Measurements from ENCODE around the gene CRABP2. TPM values are rescaled to one million over a fixed set of nuclear protein-coding genes. Genes with fewer than 3 reads are reported as not detected.

CRABP2 gene
- total and polyA plus RNA-seq, 2 of the 13 experiments (the other 11 are each of a cell fraction or from before 2014, with no cell fraction given), result 0.40 to 0.60 TPM

GRCh38 chr1:156746728-156747631, 41.6 kb upstream of the CRABP2 start (continued):
- TF ChIP-seq ASH2L (IDR thresholded peaks at IDR 0.05; ENCODE audit: insufficient read length, low read depth, low read length) (peak; percentile 62), ZNF12 (CRISPR knock-in tag; IDR thresholded peaks at IDR 0.05) (no peak)

GRCh38 chr1:156746406-156746727, 41.0 kb upstream of the CRABP2 start:
- Histone ChIP-seq H3K4me1 (ENCODE audit: insufficient read depth, low read length) (peaks cover 49% of the 10 kb centered on the region), H3K9ac (ENCODE audit: insufficient read depth, low read depth, low read length) (peak overlapping the region; percentile 100), H3K4me2 (ENCODE audit: low read depth, low read length) (peak overlapping the region; percentile 100), H2AFZ (ENCODE audit: low read length) (no peak overlapping the region), H3K79me2 (ENCODE audit: insufficient read depth, low read length) (peaks cover 66% of the 10 kb centered on the region), H3K36me3 (replicated peaks in 1 of 2; ENCODE audit: control insufficient read depth in 1 of 2, insufficient read depth in 2 of 2, low read length in 2 of 2) (peaks cover 10 to 37% of the 10 kb centered on the region in 2 experiments; a peak in 4 of 5 replicates), H3K9me3 (ENCODE audit: low read length) (no peaks in the 10 kb centered on the region), H3K4me3 (replicated peaks in 1 of 3; ENCODE audit: insufficient read depth in 1 of 3, low read depth in 2 of 3, low read length in 3 of 3) (peak overlapping the region; percentile 59 to 90 (median 77); a peak in 5 of 6 replicates), H3K27ac (ENCODE audit: extremely low read length, insufficient read depth, low read length) (peak overlapping the region; percentile 100), H3K27me3 (ENCODE audit: control insufficient read depth in 1 of 2, insufficient read depth in 2 of 2, low read length in 2 of 2) (no peaks in the 10 kb centered on the region; a peak in 1 of 5 replicates), H4K20me1 (ENCODE audit: insufficient read depth, low read length) (peaks cover 13% of the 10 kb centered on the region)
- ChIA-PET POLR2A (interaction anchor here (0.9 to 3.3 kb wide), 4 partner anchors 18 to 289 kb away, joined by 3 to 27 read pairs (median 5); partner anchors contain the start of genes ISG20L2, METTL25B and PRCC), CTCF (ENCODE audit: low intra/inter-chr PET ratio, low total read pairs) (no interaction called here)
- in situ Hi-C loops (cut with HindIII; ENCODE audit: extremely low pct_ligation_motif_present, low pct_unique_long_range_greater_than_20kb), result no loop called here
- 47% methylated on average over 8 of the region's 9 CpGs for WGBS (ENCODE audit: low lambda C conversion rate)
- BruUV-seq (replicated peaks), result no TSS peak
- intact Hi-C loops (cut with micrococcal nuclease; ENCODE audit: unreplicated experiment), result no loop called here
- FAIRE-seq (no peak), DNase-seq (ENCODE audit: low spot score) (no peak), ATAC-seq (no peak)
- TF ChIP-seq FOXP1 (IDR thresholded peaks at IDR 0.05) (no peak), FOXP1 (CRISPR knock-in tag; IDR thresholded peaks at IDR 0.05) (no peak), MED8 (CRISPR knock-in tag; IDR thresholded peaks at IDR 0.05; ENCODE audit: insufficient replicate concordance) (peak; percentile 7), ZNF501 (CRISPR knock-in tag; IDR thresholded peaks at IDR 0.05) (peak; percentile 52; the same call in 1 of the 2 replicates), KDM1A (CRISPR knock-in tag; IDR thresholded peaks at IDR 0.05) (no peak), ZC3H13 (CRISPR knock-in tag; IDR thresholded peaks at IDR 0.05) (0 out of 2 replicates have a peak, but pooled peaks have one; percentile 48), ZNF367 (CRISPR knock-in tag; IDR thresholded peaks at IDR 0.05; ENCODE audit: borderline replicate concordance) (no peak), TCF7 (IDR thresholded peaks at IDR 0.05; ENCODE audit: low read depth) (no peak), SIX4 (CRISPR knock-in tag; IDR thresholded peaks at IDR 0.05) (no peak), SETDB1 (CRISPR knock-in tag; IDR thresholded peaks at IDR 0.05; ENCODE audit: borderline replicate concordance) (no peak), USF2 (IDR thresholded peaks at IDR 0.05; ENCODE audit: low read depth, low read length) (peak; percentile 61), USF2 (CRISPR knock-in tag; IDR thresholded peaks at IDR 0.05; ENCODE audit: borderline replicate concordance) (peak; percentile 47; the same call in 1 of the 2 replicates), TRIM24 (CRISPR knock-in tag; IDR thresholded peaks at IDR 0.05) (no peak), ZBTB33 (CRISPR knock-in tag; IDR thresholded peaks at IDR 0.05) (0 out of 2 replicates have a peak, but pooled peaks have one; percentile 11), REL (CRISPR knock-in tag; conservative IDR thresholded peaks at IDR 0.05) (no peak)
- TF ChIP-seq, protein P1, sequence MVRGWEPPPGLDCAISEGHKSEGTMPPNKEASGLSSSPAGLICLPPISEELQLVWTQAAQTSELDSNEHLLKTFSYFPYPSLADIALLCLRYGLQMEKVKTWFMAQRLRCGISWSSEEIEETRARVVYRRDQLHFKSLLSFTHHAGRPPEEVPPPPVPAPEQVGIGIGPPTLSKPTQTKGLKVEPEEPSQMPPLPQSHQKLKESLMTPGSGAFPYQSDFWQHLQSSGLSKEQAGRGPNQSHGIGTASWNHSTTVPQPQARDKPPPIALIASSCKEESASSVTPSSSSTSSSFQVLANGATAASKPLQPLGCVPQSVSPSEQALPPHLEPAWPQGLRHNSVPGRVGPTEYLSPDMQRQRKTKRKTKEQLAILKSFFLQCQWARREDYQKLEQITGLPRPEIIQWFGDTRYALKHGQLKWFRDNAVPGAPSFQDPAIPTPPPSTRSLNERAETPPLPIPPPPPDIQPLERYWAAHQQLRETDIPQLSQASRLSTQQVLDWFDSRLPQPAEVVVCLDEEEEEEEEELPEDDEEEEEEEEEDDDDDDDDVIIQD (CRISPR knock-in tag; IDR thresholded peaks at IDR 0.05; ENCODE audit: low read depth), result no peak
